ENCODE results near the gene DUSP5.
"Not testable (repeated sequence)": the region's sequence is repeated elsewhere in the genome, so short reads cannot be mapped to it uniquely, and the experiment has no call there.

DUSP5 gene

DNA sequence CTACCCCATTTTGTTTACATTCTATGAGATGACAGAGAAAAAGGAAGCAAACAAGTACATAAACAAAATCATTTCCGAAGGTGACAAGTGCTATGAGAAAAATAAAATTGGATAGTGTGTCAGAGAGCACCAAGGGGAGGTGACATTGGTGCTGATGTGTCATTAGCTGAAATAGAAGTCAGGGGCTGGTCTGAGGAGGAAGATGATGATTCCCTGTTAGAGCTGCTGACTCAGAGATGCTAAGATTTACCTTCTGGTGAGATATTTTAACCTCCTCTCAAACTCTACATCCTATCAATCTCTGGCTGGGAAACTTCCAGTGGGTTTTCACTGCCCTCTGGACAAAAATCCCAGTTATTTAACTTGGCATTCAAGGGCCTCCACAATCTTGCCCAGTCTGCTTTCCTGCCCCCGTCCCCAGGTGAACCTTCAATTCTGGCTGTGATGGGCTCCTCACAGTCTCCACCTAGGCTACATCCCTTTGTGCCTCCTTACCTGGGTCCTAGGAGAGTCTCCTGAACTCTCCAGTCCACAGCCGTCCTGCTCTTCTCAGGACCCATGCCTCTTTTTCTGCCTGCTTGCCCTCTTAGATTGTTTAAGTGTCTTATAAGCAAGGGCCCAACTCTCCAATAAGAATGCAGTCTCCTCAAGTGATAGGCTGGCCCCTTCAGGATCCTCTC, 26.6 kb downstream of the DUSP5 start:
- DNase-seq: no peak

DNA sequence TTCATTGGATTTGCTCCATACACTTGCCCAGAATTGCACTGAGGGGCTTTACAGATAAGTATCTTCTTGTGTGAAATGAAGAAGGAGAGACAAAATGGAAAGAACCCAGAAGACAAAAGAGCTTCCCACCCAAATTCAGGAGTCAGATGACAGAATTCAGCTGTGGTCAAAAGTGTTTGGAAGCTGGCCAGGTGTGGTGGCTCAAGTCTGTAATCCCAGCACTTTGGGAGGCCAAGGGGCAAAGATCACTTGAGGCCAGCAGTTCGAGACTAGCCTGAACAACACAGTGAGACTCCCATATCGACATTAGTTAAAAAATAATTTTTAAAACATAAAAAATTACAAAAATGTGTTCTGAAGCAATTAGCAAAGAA, 27.1 kb downstream of the DUSP5 start:
- DNase-seq: no peak

DNA sequence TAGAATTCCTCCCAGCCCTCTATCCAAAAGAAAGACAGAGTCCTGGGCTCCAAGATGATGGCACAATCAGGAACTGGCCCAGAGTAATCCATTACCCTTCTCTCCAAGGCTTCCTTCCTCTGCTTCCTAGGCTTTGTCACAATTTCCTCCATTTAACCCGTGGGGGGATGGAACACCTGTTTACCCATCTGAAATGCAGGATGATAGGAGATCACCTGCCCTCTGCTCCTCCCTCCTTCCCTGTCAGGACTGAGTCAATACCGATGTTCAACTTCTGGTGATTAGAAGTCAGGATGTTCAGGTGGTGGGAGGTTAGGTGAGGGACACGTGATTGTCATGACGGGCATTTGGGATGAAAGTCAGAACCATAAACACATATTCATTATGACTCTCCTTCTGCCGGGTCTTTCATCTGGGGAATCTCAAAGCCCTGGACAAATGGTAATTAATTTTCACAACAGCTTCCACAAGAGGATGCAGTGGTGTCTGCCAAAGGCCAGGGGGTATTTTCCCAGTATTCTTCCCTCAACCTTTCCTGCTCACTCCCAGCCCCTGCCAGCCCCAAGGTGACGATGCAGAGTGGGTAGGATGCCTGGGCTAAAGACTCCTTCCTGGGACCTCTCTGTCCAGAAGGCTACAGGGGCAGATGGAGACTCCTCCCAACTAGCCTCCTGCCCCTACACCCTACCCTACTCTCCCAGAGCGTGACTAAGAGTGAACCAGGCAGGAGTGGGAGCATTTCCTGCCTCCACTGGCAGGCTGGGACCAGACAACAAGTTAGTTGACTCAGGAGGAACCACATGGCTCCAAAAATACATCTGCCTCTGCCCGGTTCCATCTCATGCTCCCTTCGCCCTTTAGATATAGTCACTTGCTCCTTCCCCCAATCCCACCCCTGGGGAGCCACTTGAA, 27.9 kb downstream of the DUSP5 start:
- DNase-seq: peak; percentile 59

DNA sequence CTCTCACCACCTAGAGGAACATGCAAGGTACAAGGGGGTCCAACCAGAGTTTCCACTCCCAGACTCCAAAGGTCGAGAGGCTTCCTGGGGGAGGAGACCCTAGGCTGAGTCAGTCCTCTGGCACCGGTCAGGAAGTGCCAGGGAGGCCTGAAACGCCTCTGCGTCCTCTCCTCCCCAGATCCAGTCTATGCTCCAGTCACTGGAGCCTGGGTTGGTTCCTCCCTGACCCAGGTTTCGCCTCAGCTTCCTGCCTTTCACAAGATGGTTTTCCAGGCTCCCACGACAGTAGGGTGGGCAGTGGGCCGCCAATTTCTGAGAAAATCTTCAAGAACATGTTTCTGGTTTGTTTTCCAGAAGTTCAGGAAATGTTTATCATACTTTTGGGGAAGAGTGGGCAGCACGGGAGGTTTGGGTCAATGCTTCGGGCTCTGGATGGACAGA, 30.0 kb downstream of the DUSP5 start:
- peak; percentile 34 for DNase-seq

DNA sequence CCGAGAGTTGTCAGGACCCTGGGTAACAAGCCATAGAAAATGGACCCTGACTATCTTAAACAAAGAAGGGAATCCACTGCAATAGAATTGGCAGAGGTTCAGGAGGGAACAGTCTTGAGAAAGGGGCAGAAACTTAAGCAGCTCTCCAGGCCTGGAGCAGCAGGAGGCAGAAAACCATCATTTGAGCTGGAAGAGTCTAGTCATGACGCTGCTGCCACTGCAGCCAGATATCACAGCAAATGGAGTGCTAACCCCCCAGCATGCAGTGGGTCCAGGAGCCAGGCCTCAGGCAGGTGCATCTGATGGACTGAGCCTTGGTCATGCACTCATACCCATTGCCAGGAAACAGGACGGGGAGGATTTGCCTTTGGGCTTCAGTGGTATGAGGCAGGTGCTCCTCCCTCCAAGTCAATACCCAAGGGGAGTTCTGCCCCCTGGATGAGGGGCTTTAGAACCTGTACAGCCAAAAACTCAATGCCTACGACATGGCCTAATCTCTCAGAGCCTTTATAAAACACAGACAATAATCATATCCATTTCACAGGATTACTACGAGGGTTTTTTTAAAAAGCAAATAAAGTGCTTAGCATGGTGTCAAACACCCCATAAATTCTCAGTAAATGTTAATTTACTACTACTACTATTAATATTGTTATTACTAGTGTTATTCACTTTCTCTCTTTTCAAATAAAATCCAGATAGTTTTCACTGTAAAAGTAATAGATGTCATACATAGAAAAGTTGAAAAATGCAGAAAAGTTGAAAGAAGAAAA, 30.7 kb downstream of the DUSP5 start:
- peak; percentile 34 for DNase-seq

DNA sequence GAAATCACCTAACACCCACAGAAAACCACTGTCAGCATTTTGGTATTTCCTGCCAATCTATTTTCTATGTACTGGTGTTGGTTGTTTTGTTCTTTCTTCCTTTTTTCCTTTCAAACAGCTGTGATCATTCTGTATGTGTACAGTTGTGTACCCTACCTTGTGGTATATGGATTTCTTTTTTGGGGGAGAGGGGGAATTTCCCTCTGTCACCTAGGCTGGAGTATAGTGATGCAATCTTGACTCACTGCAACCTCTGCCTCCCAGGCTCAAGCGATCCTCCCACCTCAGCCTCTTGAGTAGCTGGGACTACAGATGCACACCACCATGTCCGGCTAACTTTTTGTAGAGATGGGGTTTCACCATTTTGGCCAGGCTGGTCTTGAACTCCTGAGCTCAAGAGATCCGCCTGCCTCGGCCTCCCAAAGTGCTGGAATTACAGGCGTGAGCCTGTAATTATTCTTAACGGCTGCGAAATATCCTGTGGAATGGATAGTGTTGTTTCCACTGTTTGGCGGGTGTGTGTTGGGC, 31.4 kb downstream of the DUSP5 start:
- DNase-seq: peak; percentile 34

DNA sequence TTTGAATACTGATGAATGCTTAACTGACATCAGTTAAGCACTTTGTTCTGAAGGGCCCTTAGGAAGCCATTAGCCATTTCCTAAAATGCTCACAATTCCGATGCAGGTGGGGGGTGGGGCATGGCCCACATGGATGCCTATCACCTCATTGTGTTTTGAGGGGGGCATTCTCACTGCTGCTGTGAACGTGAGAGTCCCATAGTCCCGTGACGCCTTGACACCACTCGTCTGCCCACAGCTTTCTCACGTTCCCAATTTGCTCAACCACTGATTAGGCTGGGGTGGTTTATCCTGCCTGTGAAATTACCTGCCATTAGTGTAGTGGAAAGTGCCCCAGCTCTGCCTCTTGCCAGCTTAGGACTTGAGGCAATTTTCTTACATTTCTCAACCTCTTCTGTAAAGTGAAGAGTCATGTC, 31.9 kb downstream of the DUSP5 start:
- DNase-seq: no peak

DNA sequence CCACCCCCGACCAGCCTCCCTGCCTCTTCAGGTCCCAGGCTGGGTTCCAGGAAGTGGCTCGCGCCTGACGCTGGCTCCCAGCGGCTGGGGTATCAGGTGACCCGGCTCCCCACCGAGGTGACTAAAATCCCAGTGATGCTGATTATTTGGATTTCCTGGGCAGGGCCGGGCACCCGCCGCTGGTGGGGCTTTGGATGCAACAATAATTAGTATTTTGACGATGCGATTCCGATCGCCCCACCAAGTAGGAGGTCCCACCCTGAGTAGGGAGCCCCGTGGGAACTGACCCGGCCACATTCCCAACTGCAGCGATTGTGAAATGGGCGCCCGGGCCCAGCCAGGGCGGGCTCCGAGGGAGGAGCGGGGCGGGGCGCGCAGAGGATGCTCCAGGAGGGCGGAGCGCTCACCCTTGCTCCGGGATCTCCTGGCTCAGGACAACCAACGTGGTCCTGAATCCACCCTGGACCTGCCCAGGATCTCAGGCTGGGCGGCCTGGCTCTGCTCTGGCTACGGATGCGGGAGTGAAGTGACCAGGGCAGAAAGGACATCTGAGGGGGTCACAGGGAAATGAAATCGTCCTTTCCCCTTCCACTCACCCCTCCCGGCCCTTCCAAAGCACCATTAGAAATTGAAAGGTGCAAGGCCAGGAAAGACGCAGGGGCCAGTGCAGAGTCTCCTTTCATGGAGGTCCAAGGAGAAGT, 32.6 kb downstream of the DUSP5 start:
- peak; percentile 62 for DNase-seq

DNA sequence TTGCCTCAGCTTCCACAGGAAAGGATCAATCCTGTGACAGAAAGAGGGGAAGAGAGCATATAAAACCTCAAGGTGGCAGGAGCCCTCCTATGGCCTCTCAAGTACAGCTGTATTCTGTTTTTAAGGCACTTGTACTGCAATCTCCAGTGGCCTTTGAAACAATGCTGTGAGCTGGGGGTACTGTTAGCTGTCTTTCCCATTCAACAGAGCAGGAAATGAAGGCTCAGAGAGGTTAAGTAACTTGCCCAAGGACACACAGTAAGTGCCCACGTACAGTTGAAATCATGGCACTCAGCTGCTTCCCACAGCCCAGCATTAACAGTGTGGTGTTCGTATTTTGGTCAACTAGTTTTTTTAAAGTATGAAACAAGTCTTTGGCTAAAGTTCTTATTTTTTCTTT, 34.0 kb downstream of the DUSP5 start:
- DNase-seq: no peak

DNA sequence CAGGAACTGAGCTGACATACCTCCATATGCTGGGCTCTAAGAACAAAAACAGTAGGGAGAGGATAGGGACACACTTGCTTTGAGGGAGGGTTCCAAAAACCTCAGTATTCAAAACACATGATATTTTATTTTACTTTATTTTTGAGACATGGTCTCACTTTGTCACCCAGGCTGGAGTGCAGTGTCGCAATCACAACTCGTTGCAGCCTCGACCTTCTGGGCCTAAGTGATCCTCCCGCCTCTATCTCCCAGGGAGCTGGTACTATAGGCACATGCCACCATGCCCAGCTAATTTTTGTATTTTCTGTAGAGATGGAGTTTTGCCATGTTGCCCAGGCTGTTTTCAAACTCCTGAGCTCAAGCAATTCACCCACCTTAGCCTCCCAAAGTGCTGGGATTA, 34.9 kb downstream of the DUSP5 start:
- not testable (repeated sequence) for DNase-seq

DNA sequence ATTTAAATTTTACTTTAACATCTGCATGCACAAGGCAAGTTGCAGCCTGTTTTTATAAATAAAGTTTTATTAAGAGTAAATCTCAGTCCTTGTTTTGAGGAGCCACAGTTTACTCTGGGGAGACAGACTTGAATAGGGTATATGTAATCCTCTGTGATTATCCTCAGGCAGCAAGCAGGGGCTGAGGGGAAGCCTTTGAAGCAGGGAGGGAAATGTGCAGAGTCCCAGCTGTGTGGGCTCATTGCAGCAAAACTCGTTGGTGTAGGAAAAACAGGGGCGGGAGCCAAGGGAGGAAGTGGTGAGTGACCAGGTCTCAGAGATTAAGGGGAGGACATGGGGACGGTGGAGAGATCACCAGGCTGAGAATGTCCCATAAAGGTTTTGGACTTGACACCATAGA, 35.4 kb downstream of the DUSP5 start:
- DNase-seq: no peak

DNA sequence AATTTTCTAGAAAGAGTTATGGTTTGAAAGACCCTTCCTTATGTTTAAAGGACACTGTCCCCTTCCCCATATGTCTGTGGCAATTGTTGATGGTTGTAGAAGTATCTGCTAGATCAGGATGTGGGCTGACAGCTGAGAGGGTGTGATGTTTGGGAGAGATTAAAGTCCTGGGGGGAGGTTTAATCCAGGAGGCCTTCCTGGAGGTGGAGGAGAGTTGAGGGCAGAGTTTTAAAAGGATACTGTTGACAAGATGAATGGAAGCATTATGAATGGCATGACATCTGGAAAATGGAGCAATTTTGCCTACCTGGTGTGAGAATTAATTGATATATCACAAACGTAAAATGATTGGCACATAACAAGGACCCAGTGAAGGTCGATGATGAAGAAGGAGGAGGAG, 36.9 kb downstream of the DUSP5 start:
- DNase-seq: no peak

DNA sequence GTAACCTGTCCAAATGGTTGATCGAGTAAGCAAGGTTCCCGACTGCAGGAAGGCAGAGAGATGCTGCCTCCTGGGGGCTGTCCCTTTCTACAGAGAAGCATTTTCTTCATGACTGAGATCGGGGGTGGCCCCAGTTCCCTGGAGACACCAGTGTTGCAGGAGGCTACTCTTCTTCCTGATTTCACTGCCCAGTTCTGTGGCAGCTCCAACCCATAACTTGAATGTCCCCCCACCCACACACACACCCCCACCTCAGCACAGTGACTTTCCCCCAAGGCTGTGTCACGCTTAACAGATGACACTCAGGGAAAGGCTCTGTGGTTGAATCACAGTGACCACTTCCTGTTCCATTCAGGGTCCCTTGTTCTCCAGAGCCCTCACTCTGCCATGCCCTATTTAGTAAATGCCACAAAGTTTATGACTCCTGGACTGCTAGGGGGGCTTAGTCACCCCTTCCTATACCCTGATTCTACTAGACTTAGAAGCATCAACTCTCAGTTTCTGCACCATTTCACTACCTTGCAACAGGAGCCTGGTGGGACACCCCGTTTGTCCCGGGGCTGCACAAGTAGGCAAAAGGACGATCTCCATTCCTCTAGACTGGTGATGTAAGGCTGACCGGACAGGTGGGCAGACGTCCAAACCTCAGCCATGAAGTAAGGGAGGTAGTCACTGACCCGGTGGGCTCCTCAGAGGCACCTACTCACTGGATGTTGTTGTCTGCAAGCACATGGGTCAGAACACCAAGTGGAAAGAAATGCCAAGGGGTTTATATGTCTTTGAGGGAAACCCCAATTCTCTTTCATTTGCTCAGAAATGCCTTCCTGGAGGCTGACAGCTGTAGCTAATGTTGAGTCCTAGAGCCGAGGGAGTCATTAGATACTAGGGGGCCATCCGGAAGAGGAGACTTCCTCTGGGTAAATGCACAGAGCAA, 38.5 kb downstream of the DUSP5 start:
- peak; percentile 81 for DNase-seq

DNA sequence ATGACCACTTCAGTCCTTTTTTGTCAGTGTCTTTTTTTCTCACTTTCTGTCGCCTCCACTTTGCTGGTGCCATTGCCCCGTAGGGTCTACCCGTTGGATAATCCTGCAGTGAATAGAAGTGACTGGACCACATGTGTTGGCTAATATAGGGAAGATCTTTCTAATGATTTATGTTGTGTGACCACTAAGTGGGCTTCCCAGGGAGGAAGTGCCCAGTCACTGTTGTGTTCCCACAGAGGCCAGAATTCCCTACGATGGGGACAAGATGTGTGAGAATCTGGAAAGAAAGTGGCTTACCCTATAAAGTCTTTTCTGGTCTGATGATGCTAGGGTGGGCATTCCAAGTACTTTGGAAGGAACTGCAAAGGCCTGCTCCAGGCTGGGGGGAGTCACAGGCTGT, 41.4 kb downstream of the DUSP5 start:
- no peak for DNase-seq

DNA sequence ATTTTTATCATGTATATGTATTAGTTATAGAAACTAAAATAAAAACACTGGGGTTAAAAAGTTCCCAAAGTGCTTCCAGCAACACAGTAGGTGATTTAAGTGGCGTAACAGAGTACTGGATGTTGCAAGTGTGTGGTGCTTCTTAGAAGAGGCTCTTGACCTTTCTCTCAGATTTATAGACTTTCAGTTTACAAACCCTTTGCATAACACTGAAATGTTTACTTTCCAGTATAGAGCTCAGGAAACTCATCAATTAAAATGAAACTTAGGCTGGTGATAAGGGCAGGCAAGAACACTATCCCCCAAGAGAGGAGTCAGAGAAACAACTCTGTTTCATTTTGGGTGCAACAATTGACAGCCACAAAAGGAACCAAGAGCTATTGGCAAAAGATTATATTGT, 42.3 kb downstream of the DUSP5 start:
- no peak for DNase-seq

DNA sequence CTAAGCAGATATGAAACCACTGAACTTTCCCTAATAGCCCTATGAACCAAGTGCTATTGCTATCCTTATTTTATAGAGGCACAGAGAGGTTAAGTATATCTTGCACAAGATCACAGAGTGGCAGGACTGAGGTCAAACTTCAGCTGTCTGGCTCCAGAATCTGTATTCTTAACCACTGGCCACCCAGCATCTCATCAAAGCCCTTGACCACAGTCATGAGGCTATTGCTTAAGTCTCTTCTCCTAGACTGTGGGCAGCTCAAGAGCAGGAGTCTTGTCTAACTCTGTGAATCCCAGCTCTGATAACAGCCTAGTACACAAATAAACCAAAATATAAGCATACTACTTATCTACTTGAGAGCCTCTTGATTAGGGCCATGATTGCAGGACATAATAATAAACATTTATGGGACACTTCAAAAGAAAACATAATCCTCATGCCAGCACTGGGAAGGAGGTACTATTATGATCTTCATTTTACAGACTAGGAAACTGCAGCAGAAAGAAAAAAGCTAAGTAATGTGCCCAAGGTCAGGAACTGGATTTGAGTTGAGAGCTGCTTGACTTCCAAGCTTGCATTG, 47.3 kb downstream of the DUSP5 start:
- DNase-seq: no peak

DNA sequence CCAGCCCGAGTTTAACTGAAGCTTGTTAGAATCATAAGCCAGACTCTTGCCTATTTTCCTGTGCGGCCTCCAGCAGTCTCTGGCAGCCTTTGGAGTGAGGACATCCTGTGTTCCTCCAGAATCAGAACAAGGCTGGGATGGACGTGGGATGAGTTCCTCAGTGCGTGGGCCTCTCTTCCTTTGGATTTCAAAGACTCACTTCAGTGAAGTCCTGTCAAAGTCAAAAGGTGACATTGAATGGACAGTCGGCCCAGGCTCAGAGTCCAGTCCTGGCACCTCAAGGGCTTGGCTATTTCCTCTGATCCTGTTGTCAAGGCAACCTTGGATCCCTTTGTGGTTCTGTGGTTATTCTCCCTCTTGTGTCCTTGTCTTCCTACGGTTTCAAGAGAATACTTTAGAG, 48.4 kb downstream of the DUSP5 start:
- no peak for DNase-seq

DNA sequence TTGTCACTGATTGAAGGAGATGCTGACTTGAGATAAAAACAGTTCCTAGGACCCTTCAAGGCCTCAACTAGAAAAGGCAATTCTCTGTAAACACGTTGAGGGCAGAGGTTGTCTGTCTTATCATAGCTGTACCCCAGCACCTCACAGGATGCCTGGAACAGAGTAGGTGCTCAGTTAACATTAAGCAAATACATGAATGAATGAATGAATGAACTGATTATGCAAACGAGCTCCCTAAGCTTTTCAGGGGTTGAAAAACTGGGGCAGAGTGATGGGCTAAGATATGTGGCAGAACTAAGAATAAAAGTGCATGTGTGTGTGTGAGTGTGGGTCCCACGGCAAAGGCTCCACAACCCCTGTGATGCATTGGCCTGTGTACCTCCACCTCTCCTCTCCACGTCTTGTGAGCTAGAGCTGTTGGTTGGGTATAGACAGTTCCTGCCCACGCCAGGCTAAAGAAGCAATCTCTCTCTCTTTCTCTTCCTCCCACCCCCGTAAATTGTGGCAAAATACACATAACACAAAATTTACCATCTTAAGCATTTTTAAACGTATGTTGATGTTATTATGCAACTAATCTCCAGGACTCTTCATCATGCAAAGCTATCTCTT, 48.9 kb downstream of the DUSP5 start:
- no peak for DNase-seq

DNA sequence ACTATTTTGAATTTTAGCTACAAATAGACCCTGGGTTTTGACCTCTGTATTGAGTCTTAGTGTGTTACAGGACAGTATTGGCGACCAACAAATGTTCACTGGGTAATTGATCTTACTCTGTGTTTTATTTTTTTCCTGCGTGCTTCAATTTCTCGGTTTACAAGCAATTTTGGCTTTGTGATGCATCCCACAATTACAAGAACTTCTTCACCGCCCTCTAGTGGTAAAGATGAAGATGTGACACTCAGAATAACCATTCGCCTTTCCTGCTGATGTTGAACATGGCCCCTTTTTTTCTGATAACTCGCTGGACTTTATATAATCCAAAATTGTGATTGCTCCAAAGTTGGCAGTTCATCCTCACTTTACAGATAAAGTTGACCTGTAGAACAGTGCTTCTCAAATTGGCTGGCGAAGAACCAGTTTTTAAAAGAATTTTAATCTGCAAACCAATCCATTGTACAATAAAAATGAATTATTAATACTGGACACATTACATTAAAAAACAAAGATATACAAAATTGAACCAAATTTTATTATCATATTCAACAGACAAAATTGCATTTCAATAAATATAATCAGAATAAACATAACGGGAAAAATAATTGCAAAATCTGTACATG, 49.5 kb downstream of the DUSP5 start:
- peak; percentile 67 for DNase-seq

DNA sequence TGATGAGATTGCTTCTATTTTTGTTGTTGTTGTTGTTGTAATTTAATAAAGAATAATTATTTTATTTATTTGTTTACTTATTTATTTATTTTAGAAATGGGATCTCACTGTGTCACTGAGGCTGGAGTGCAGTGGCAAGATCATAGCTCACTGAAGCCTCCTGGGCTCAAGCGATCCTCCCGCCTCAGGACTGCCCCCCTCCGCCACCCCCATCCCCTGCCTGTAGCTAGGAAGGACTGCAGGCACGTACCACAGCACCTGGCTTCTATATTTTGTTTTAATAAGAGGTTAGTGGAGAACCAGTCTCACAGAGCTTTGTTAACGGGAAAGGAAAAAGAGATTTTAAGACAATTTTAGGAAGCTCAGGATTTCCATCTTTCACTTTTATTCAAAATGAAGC, 50.3 kb downstream of the DUSP5 start:
- no peak for DNase-seq

Data from fibroblast of skin of right quadriceps (primary cell).